ENCODE measurements around the gene RSBN1L.

DNA sequence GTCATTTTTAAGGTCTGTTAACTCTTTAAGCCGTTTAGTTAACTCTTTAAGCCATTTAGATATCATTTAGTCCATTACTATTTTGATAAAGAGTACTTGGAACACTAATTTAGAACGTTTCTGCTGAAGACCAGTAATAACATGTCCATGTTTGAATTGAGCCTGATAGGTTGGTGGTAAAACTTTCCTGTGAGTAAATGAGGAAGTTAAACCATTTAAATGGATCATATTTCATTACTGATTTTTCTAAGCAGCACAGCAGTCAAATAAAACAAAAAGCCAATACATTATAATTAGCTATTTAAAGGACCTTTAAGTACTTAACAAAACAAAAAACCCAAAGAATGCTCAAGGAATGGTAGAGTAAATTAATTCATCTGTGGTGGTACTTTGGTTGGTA is 131.7 kb downstream of the RSBN1L start:
- no peak for TF ChIP-seq POLR2AphosphoS5 (IDR thresholded peaks at IDR 0.05; ENCODE audit: low read depth, low read length)
- TF ChIP-seq POLR2A (IDR thresholded peaks at IDR 0.05; ENCODE audit: low read depth, low read length) = no peak

Data from GM12892 (cell line).